Kasumi-1 (cell line): ENCODE results near the gene RNF128.
"Not testable (repeated sequence)": the region's sequence is repeated elsewhere in the genome, so short reads cannot be mapped to it uniquely, and the experiment has no call there.

Experiments
- DNase-seq, 2 experiments: peaks; one replicate each; lab custom pipeline; 2025; lab: John Stamatoyannopoulos, UW

Gene RNF128

GRCh38 chrX:106748377-106748776 is 21.9 kb downstream of the RNF128 start:
- DNase-seq, result no peak

GRCh38 chrX:106751407-106751806 is 24.9 kb downstream of the RNF128 start:
- no peak for DNase-seq

GRCh38 chrX:106752101-106752678 is 25.7 kb downstream of the RNF128 start:
- no peak for DNase-seq

GRCh38 chrX:106769288-106769687 is 42.8 kb downstream of the RNF128 start:
- DNase-seq, result not testable (repeated sequence)

- DNase-seq, result no peak
Measured at GRCh38 chrX:106774981-106775380, 48.5 kb downstream of the RNF128 start.

- DNase-seq, result no peak
Measured at GRCh38 chrX:106780264-106780663, 53.8 kb downstream of the RNF128 start.

- DNase-seq, result no peak
Measured at GRCh38 chrX:106780664-106781377, 54.3 kb downstream of the RNF128 start.

- DNase-seq, result no peak
Measured at GRCh38 chrX:106783716-106784115, 57.2 kb downstream of the RNF128 start.

- peak; percentile 0 to 15 for DNase-seq
Measured at GRCh38 chrX:106791495-106791894, 65.0 kb downstream of the RNF128 start.

GRCh38 chrX:106802063-106802387 is 75.5 kb downstream of the RNF128 start:
- no peak for DNase-seq

- DNase-seq, result no peak
Measured at GRCh38 chrX:106802388-106803275, 76.1 kb downstream of the RNF128 start, which contains the start of gene TBC1D8B. TSS of gene TBC1D8B (plus strand) at chrX:106802673. CDS start at chrX:106802854, 181 bp downstream.

- DNase-seq, result no peak
Measured at GRCh38 chrX:106811131-106811910, 84.8 kb downstream of the RNF128 start.

- DNase-seq, result not testable (repeated sequence)
Measured at GRCh38 chrX:106812930-106813329, 86.4 kb downstream of the RNF128 start.

- not testable (repeated sequence) for DNase-seq
Measured at GRCh38 chrX:106814093-106814492, 87.6 kb downstream of the RNF128 start.
